Stimulated activated CD4-positive, alpha-beta T cell treated with anti-CD3 and anti-CD28 coated beads, TNF-alpha, amount 100 ng/mL, for 4 hours (primary cell): ENCODE measurements around the gene SLC41A3.

ENCODE experiments used
- DNase-seq, 3 experiments: peaks; one replicate each; pipeline ENCODE4 v3.0.0-alpha.2; 2020; ENCODE audit warnings: low read depth in 3 of 3

SLC41A3 gene

DNA sequence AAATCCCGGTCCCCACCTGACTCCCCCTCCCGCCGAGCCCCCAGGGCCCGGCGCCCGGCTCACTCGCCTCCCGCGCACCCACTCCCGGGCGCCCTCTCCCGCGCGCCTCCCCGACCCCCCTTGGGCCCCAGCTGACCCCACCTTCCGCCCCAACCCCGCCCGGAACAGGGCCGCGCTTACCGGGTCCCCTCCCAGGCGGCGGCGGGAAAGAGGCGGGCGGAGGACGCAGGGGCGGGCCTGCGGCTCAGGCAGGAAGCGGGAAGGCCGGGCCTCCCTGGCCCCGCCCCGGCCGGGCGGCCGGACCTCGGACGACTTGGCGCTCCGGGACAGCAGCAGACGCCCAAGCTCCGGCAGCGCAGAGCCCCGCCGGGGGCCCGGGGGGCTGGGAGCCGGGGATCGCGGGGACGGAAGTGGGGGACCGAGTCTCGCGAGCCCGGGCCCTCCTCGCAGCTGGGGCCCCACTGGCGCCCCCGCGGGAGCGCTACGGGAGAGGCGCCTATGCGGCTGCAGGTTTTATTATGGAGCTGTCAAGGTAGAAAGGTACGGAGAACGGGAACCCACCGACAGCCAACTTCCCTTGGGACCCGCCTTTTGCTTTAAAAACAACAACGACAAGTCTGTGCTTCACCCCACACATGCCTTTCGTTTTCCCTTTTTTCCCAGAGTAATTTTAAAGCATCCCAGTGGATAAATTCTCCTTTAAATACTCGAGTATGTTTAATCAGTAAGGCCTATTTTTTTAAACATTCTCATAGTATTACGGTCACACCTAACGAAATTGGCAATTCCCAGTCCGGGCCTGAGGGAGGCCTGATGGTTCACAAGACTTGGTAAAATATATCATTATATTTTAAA, at the start of gene SLC41A3:
TSS of gene SLC41A3 (minus strand) at position 212 of the 855 bp plus-strand sequence. CDS start 15,905 bp downstream, outside the sequence.
- DNase-seq, result peak; percentile 69 to 86 (median 73)

DNA sequence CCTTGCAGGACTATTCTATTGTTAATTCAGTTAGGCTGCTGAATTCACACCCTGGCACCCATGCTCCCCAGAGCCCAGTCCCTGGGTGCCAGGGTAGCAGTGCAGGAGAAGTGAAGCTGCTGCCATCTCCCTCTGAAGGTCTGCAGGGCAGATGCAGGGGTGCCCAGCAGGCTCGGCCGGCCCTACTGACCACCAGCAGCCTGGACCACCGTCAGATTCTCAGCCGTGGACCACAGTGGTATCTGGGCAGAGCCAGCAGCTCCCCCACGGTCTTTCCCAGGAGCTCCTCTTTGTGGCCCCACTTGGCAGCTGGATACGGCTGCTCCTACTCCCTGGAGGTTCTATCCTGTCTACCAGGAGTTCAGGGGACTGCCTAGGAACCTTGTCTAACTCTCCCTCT, 49.7 kb upstream of the SLC41A3 start:
- no peak for DNase-seq

- no peak for DNase-seq
Measured at GRCh38 chr3:126132751-126133511, 49.0 kb upstream of the SLC41A3 start.

- no peak for DNase-seq
Measured at GRCh38 chr3:126131881-126132750, 48.2 kb upstream of the SLC41A3 start.

DNA sequence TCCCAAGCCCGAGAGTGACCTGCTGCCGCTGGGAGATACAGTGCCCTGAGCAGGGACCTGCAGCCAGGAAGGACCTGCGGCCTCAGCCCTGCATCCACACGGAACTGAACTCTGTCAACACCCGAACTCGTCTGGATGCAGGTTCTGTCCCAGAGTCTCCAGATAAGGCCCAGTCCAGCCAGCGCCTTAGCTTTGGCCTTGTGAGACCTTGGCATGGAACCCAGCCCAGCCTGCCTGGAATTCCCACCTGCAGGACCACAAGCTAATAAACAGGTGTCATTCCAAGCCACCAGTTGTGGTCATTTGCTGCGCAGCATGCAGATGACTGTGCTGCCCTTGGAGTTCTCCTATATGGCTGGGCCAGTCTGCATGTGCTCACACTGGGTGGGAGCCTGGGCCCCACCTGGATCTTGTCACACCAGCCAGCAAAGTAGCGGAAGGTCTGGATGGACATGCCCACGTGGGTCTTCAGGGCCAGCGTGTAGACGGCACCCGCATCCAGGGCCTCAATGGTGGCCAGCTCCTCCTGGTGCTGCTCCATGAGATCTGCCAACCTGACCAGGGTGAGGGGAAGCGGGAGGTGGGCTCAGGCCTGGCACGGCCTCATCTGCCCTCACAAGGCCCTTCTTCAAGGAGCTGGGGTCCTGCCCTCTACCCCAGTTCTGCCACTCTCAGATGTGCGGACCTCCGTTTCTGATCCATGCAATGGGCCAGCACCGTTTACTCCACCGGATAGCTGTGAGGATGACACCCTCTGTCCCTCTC, 47.2 kb upstream of the SLC41A3 start:
- no peak for DNase-seq

DNA sequence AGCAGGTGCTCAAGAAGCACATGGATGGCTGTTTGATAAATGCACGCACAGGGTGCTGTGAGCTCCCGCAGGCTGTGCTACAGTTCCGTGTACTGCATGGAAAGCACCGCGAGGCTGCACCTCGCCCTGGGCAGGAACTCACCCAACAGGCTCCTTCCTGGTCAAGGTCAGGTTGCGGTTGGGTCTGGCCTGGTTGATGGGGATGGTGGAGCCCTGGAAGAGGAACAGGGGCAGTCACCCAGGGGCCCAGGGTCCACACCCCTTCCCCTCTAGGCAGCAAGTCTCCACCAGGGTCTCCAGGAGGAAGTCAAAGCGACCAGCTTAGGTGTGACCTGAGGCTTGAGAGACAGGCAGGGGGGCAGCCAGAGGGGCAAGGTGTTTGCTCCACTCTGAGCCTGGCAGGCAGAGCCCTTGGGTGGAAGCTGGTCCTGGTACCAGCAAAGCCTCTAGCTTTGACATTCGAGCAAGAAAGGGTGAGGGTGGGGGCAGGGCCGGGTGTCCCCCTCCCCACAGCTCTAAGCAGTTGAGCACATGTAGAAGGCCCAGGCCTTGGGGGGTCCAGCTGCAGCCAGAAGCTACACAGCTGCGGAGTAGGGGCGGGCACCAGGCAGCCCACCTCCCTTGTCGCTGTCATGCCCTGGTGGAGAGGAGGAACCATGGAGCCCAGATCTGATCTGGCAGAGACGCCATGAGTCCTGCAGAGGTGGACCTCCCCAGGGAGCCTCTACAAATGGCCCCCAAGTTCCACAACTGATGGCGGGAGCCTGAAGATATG, 46.3 kb upstream of the SLC41A3 start:
- no peak for DNase-seq

DNA sequence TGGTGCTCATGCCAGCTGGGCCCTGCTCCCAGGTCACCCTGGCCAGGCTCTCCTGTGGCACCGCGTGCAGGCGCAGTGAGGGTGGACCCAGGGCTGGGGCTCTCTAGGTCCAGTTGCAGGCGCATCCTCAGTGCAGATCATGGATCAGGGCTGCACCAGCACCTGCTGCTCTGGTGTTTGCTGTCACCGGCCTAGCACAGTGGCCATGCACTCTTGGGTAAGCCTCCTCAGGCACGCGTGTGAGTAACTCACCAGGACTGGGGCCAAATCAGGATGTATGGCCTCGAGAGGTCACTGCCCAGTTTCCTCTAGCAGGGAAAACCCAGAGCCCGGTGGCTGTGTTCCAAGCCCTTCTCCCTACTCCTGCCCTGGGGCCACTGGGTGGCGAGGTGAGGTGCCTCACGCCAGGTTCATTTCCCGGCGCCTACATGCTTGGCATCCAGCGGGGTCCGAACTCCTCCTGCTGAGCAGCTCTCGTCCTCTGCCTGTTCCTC, 45.5 kb upstream of the SLC41A3 start:
- no peak for DNase-seq

GRCh38 chr3:126128504-126129397, 44.8 kb upstream of the SLC41A3 start:
- no peak for DNase-seq

DNA sequence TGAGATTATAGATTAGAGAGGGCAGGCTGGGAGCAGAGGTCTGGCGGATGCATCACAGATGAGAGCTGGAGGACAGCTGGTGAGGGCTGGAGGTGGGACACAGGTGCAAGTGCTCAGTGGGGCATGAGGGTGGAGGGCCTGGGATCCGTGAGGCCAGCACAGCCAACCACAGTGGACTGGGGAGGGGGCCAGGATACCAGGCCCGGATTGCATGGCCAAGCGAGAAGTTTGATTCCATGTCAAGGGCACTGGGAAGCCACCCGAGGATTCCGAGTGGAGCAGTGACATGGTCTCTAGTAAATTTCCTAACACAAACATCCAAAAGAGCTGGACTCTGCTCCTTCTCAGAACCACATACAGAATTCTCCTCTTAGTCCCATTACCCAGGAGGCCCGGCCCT, 44.0 kb upstream of the SLC41A3 start:
- DNase-seq, result no peak

DNA sequence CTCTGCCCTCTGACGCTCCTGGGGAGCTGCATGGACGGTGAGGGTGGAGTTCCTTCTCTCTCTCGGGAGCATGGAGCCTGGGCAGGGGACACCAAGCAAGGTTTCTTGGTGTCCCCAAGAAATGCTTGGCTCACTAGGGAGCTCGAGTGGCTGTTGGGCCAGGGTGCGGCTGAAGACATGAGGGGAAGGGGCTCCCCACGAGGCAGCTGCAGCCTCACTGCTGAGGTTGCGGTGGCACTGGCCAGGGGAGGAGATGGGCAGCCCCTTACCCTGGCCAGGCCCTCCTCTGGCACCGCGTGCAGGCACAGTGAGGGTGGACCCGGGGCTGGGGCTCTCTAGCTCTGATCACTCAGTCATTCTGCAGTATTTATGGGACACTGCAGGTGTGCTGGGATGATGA, 43.5 kb upstream of the SLC41A3 start:
- DNase-seq, result no peak

DNA sequence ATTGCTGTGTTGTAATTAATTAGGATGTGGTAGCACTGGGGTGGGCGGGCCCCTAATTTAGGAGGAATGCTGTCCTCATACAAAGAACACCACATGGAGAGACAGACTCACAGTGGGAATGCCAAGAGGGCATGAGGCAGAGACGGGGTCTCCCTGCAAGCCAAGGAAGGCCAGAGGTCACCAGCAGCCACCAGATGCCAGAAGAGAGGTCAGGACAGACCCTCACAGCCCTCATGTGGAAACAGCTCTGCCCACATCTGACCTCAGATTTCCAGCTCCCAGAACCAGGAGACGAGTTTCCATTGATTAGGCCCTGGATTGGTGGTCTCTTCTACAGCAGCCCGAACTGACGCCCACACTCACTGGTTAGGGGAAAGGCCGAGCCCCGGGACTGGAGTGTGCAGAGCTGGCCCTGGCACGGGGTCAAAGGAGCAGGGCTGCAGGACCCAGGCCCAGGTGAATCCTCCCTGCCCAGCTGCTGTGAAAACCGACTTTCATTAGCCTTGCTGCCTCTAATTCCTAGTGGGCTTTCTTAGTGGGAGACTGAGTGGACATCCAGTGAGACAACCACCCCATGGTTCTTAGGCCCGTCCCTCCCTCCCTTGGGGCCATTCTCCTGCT, 43.0 kb upstream of the SLC41A3 start:
- DNase-seq, result no peak

GRCh38 chr3:126126286-126126685, 42.4 kb upstream of the SLC41A3 start:
- no peak for DNase-seq

DNA sequence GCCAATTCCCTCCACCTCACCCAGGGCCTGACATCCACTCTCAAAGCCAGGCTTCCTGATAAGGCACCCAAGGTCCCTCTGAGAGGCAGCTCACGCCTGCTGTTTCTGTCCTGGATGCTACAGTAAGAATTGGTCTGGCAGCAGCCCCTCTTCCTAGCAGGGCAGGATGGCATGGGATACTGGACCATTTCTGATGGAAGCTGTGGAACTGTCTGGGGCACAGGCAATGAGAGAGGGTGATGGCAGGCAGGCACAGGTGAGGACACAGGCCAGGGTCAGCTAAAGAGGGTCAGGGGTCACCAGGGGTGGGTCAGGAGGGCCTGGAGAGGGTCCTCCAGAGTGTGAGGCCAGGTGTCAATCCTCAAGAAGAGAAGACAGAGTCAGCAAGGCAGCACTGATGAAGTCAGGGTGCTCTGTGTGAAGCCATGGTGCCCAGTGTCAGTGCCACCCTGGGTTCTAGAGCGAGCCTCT, 41.9 kb upstream of the SLC41A3 start:
- no peak for DNase-seq

DNA sequence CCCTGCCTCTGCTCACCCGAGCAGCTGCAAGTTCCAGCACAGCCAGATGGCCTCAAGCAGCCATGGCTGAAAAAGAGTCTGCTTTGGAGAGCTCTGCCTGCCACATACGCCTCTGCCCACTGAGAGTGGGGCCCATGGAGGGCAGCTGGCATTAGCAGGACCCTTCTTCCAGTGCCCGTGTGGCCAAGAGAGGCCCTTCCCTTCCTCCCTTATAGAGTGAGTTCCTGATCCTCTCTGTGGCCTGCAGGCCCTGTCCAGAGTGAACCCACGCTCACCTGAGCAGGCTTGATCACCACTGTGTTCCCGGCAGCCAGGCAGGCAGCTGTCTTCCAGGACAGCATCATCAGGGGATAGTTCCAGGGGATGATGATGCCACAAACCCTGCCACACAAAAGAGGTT, 41.4 kb upstream of the SLC41A3 start:
- DNase-seq, result no peak

DNA sequence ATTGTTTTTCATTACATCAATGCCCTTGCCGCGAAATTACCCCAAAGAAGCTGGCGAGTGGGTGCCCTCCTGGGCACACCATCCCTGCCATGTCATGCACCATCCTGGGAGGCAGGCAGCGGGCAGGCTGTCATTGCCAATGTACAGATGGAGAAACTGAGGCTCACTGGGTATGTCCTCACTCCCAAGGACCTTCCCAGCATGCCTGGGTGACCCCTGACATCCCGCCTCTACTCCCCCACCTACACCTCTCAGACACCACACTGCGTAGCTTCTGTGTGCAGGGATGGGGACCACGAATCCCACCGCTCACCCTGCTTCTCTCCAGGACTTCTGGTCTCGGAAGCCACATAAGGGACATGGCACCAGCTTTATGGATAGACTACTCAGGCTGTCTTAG, 41.0 kb upstream of the SLC41A3 start:
- no peak for DNase-seq

DNA sequence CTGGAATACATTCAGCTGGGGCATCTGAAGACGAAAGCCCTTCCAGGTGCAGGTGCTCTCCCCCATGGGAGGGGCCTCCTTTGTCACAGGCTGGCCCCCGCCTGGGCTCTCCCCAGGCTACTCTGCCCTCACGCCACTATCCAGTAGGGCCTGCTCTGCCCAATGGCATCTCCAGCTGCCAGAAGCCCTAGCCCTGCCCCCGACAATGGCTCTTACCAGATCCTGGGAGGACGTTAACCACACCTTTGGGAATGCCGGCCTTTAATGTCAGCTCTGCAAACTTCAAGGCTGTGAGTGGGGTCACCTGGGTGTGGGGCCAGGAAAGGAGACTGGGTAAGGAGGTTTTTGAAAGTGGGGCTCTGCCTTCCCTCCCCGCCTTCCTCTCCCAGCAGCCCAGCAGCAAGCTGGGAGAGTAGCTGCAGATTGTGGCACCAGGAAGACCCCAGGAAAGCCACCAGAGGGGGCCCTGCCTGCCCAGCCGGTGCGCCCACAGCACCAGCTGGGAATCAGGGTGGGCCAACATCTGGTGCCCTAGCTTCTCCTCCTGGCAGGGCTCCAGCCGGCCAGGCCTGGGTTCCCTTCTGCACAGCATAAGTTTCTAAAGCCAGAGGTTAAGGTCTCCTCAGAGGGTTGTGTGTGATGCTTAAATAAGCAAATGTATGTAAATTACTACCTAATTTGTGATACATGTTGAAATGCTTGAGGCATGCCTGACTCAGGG, 40.4 kb upstream of the SLC41A3 start:
- DNase-seq, result no peak

GRCh38 chr3:126121632-126122031, 37.7 kb upstream of the SLC41A3 start:
- no peak for DNase-seq

DNA sequence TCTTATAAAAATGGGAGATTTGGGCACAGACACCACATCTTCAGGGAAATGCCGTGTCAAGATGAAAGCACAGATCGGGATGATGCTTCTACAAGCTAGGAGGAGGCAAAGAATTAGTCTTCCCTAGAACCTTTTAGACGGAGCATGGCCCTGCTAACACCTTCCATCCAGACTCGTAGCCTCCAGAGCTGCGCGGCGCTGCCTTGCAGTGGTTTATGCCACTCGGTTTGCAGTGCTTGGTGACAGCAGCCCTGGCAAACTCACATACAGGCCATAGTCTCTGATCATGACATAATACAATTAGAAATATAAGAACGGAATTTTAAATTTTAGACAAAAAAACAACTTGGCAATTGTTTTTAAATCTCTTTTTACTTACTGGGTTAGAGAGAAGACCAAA, 37.1 kb upstream of the SLC41A3 start:
- DNase-seq, result no peak
